LNCAP (cell line): Measurements from ENCODE around the gene GLI3.

Source experiments
- CTCF ChIP-seq: fragments of 450-650 bp; IDR thresholded peaks from 2 replicates; pipeline ENCODE4 v1.5.1; 2017; ENCODE audit warnings: mild to moderate bottlenecking

The GLI3 gene

DNA sequence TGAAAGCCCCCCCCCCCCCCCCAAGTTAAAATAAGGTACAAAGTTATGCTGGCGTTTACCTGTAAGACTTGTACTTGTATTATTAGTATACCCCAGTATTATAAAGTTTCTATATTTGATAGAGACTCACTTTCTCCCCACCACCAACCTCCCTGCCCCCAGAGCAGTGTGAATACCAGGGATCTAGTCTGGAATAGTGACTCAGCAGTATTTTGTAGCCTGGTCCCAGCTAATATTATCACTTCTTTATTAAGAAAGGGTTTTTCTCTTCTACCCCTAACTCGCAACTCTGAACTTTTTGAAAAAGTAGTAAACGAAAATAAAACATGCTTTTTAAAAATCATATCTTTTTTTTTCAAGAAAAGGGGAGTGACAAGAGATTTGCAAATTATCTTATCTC is 26.7 kb downstream of the GLI3 start:
- TF ChIP-seq CTCF: no peak

DNA sequence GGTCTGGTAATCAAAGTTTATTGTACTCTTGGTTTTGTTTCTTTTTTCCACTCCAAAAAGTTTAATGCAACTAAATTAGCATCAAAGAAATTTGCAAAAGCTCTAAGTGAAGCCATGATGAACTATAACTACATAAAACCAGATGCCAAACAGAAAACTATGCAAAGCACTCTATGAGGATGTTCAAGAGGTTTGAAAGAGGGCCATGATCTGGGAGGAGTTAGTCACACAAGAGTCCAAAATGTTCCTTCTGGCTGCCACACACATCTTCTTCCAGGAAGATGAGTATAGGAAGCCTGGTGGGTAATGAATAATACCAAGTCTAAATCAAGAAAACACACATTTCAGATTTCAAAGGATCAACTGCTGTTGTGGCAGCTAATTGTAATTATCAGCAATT is 28.4 kb downstream of the GLI3 start:
- TF ChIP-seq CTCF: no peak

DNA sequence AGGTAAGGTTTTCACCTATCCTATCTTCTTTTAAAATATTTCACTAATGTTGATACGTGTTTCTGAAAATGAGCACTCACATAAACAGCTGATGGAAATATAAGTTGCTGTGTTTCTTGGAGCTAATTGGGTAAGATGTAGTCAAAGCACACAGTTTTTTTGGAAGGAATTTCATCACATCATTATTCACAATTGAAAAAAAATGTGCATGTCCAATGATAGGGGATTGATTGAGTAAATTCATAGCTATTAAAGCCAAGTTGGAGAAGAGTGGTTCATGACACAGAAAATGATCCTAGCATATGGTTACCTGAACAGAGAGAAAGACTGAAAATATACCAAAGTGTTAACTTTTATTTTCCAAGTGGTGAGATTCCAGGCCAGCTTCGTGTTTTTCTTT is 29.6 kb downstream of the GLI3 start:
- no peak for TF ChIP-seq CTCF

DNA sequence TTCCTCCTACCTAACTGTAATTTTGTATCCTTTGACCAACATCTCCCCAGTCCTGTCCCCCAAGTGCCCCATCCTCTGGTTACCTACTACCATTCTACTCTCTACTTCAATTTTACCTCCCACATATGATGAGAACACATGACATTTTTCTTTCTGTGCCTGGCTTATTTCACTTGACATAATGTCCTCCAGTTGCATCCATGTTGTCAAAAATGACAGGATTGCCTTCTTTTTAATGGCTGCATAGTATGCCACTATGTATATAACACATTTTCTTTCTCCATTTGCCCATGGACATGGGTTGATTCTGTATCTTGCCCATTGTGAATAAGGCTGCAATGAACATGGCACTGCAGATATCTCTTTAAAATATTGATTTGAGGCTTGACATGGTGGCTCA is 33.7 kb downstream of the GLI3 start:
- TF ChIP-seq CTCF: no peak

DNA sequence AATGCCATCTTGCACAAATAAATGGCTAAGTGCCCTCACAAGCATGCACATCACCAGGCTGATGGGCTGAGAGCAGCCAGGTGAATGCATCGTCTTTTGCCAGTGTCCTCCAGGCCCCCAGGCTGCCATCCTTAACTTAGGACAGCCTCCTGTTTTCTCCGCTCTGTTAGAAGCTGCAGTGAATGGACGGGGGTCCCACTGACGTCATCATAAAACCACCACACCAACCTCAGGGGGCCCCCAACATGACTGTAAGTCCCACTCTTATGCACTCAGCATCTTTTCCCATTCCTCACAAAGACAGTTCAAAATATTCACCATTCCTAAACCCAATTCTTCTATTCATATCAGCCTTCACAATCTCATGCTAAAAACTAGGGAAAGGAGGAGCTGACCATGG is 34.4 kb downstream of the GLI3 start:
- no peak for TF ChIP-seq CTCF

DNA sequence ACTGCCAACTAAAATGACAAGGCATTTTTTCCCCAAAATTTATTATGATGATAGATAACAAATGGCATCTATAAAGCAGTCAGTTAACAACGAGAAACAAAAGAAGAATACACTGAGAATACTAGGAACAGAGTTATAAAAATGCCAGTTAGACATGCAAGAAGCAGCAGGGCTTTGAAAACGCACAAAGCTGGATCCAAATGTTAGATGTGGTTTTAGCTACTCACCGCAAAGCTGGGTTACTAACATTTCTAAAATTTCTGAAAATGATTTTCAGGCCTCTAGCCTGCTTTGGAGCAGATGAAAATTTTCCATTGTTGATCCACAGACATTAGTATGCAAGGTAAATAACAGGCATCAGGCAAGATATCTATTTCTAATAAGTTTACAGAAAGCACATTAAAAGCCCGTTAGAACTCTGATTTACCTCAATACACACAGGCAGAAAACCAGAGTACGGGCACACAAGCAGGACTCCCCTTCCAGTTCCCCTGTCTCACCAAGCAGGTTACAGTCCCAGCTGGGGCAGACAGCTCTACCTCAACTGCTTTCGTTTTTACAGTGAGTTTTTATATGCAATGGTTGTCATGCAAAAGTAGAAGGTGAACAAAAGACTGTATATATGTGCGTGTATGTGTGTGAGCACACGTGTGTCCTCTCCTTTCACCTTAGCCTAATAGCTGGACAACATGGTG is 37.9 kb downstream of the GLI3 start:
- TF ChIP-seq CTCF: no peak

GRCh38 chr7:42198296-42198695 is 38.7 kb downstream of the GLI3 start:
- no peak for TF ChIP-seq CTCF

GRCh38 chr7:42197451-42197850 is 39.6 kb downstream of the GLI3 start:
- TF ChIP-seq CTCF: no peak
